GM19023 (cell line): ENCODE results near the gene ATXN8OS.
"Not testable (repeated sequence)": the region's sequence is repeated elsewhere in the genome, so short reads cannot be mapped to it uniquely, and the experiment has no call there.

Experiments used
- ATAC-seq: cut with Tn5 transposase; IDR thresholded peaks from one replicate; pipeline ENCODE4 v1.9.1; 2021; ENCODE audit warnings: mild to moderate bottlenecking, moderate library complexity; ENCODE audit not compliant: unreplicated experiment

ATXN8OS gene

DNA sequence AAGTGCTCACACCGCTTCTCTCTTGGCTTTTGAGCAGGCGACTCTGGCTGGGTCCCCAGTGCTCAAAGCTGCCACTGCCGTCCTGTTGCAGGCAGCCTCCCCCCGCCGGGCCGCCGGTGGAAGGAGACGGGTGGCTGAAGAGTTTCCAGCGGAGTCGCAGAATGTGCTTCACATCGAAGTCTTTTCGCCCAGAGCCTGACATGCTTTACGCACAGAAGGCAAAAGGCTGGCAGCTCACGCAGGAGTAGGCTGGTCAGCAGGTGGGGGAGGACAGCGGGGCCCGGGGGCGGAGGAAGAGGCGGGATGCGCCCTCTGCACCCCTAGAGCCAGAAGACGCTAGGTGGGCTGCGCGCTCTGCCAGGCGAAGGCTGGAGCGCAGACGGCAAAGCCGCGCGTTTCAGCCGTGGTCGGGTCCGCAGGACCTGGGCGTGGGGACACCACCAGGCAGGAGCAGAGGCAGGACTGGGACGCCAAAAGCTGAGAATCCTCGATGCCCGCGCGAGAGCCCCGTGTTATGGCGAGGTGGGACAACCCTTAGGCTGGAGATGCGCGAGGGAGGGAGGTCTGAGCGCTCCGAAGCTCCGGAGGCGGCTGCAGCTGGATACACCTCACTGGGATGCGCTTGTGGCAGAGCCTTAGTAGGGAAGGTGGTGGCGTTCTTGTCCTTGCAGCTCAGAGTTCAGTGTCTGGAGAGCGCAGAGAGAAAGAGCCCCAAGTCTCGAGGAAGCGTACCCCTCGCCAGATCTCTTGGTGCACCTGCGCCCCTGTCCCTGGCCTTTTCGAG, at the start of gene ATXN8OS:
ATXN8OS (plus strand) TSS at position 329 of the 784 bp plus-strand sequence.
- ATAC-seq, result no peak

DNA sequence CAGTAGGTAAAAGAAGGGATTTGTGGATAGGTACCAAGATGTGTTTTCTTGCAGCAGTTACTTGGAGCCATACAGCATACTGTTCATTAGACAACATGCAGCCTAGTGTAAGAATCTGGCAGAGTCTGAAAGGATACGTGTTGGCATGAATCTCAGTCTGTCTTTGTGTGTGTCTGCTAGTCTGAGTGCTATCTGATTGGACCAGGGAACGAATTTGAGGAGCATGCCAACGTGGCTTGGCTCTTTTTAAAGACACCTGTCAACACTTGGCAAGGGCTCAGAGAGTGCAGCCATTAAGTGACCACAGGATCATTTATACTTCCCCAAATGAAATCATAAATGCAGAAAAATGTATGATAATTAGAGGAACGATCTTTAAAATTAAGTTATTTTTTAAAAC, 27.6 kb upstream of the ATXN8OS start:
- ATAC-seq, result no peak

DNA sequence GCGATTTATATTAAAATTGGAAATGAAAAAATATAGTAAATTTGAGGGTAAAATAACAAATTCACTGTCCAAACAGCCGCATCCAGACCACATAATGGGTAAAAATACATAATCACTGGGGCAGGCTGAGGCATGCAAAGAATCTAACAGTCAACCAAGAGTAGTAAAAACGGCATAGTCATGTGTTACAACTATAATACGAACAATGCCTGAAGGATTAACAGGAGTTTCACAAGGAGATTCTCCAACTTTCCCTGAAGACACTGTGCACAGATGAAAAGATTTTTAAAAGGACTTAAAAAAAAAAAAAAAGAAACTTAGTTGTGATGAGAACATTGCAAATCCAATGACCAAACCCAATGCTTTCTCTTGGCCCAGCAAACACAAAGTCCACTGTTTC, 20.4 kb upstream of the ATXN8OS start:
- ATAC-seq, result no peak

DNA sequence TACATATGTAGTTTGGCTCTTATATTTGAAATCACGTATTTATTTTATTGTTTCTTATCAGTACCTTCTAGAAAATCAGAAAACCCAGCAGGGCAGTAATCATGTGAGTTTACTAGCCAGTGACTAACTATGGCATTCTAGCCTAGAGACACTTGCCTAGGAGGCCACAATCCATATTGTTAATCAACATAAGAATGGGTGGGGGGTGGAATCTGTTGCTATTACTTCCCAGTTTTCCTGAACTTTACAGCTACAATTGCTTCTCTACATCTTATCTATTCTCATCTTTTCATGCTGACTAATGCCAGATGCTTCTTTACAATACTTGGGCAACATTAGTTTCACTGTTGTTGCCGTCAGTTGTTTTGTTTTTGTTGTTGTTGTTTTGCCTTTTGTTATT, 18.7 kb upstream of the ATXN8OS start:
- no peak for ATAC-seq

DNA sequence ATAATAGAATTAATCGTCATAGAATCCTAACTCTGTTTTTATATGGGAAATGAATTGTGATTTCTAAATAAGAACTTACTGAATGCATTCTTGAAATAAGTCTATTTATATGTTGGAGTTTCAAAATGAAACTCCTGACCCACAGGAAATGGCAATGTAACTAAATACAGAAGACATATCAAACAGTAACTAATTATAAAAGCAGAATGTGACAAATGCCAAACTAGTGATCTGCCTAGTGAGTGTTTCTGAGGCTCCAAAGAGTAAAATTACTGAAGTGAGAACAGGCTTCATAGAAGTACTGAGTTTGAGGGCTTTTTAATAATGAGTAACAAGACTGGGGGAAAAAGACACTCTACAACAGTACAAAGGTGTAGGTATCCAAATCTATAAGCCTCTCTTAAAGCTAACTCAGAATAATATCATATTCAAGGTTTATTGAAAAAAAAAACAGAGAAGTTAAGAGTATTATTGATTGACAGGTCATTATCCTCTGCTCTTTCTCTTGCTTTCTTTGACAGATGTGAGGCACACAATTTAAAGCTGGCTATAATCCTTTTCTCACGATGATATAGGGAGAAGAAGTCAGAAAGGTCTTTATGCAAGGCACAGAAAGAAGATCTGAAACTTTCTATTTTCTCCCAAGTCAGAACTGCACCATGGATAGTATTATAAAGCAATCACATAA, 17.4 kb upstream of the ATXN8OS start:
- no peak for ATAC-seq

DNA sequence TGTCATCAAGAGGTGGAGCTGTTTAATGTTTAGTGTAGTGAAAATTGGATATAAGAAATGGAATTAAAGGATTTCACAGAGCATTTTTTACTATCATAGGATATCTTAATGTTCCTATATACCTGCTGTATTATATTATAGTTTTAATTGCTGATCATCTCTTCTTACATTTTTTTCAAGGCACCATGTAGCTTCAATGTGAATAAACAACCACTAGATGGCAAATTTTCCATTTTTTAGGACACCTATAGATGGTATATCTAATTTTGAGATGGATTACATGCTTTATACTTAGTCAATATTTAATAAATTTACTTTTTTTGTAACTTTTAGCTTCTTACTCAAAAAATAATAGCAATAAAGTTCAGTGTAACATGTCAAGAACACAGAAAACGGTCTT, 9.0 kb upstream of the ATXN8OS start:
- no peak for ATAC-seq

DNA sequence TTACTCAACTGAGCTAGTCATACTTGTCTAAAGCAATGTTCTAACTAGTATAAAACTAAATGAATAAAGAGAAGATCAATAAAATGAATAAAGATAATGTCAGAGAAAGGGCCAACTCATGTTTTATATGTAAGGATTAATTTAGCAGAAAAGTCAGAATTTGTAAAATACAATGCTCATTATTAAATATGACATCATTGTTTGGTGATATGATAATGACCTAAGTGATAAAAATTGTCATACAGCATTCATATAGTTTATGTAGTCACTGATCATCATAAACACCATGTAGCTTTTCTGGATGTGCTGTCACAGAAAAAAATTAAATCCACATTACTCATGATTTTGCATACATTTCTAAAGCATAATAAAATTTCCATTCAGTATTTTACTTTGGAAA, 3.1 kb upstream of the ATXN8OS start:
- ATAC-seq, result no peak

DNA sequence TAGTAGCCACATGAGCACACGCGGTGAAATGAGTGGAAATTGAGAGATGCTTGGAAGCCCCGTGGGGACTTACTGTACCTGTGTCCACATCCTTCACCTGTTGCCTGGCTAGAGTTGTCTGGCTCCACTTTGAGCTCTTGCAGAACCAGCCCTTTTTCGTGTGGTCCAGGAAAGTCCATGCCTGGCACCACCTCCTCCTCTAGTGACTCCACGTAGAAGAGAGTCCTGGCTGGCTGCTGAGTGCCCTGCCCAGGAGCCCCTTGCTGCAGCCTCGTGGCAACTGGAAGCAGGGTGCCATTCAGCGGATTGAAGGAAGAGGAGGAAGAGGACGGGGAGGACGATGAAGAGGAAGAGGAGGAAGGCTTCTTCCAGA, 515 bp upstream of the ATXN8OS start:
- no peak for ATAC-seq

DNA sequence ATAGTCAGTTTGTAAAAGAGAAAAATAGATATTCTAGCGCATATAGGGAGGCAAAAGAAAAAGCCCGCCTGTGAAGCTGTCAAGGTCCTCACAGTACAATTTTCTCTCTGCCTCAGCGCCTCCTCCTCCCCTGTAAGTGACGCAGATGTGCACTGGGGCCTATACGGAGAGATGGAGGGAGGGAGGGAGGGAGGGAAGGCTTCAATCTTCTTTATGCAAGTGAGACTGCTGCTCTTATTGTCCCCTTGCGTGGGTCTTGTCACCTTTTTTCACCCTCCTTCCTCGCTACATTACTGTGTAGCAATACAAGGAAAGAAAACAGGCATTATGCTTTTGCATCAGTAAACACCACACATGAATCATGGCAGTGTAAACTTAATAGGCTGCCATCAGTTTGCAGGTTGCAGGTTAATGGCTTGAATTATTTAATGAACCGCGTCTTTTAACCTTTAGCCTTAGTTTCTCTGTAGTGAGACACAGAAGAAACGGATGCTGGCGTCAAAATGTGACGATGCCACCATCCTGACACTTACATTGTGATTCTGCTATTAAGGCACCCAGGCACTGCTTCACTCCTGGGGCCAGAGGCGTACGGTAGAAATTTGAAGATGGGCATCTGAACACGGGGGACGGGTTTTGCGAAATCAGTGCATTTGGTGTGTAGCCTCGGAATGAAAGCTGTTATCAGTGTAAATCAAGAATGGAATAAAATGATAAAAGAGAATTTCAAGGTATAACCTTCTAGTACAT, 905 bp downstream of the ATXN8OS start, which contains the start of gene KLHL1:
KLHL1 (minus strand) TSS at position 97 of the 750 bp plus-strand sequence. CDS start 753 bp downstream, outside the sequence.
- no peak for ATAC-seq

DNA sequence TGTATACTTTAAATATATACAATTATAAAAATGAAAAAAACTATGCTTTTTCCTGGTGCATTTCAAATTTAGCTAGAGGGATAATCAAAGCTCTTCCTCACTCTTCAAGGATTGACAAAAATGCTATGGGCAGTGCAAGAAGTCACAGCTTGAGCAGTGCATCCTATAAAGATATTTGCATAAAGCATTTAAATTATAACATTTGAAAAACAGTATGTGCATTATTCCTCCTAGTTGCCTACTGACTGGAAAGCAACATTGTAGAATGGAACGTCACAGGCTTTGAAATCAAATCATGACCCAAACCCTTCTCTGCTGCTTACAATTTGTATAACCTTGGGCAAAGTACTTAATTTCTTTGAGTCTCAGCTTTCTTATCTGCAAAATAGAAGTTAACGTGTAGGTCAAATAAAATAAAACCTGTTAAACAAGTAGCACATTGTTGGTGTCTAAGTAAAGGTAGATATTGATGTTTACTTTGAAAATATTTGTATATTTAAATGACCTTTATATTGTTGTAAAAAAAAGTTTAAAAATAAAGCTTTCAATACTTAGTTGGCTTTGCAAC, 9.8 kb downstream of the ATXN8OS start:
- no peak for ATAC-seq

DNA sequence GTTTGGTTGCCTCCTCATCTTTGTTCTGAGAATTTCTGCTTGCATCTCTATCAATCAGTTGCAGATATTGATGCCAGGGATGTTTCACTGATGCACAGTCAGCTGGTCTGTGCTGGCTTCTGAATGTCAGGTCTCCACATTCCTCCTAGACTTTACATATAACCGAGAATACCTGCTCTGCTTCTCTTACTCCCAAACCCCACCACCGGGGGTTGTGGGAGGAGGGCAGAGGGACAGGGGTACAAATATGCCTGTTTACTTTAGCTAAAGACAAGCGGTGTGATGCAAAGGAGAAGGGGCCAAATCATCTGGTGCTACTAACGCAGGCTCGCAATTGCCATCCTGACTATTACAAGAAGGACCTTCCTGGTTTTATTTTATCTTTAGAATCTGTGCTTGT, 18.1 kb downstream of the ATXN8OS start:
- no peak for ATAC-seq

DNA sequence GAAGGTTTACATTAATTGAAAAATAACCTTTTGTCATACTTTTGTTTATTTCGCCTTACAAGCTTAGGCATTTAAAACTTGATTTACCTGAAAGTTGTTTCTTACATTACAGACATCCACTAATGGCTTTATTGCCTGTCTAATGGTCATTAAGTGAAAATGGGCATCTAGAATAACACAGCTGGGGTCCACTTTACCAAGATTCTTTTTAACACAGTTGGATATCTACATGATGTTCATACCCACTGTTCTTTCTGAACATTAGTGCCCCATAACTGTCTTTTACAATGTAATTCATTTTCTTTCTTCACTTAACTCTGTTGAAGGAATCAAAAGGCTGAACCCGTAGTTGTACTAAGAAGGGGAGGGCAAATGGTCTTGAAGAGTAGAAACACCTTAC, 20.5 kb downstream of the ATXN8OS start:
- ATAC-seq, result no peak

DNA sequence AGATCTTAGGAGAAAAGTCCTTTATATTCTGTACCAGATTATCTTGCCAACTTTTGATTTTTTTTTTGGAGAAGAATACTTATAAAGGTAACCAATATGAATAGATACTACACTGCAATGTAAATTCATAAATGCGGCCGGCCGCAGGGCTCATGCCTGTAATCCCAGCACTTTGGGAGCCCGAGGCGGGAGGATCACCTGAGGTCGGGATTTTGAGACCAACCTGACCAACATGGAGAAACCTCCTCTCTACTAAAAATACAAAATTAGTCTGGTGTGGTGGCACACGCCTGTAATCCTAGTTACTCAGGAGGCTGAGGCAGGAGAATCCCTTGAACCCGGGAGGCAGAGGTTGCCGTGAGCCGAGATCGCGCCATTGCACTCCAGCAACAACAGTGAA, 35.0 kb downstream of the ATXN8OS start:
- not testable (repeated sequence) for ATAC-seq

DNA sequence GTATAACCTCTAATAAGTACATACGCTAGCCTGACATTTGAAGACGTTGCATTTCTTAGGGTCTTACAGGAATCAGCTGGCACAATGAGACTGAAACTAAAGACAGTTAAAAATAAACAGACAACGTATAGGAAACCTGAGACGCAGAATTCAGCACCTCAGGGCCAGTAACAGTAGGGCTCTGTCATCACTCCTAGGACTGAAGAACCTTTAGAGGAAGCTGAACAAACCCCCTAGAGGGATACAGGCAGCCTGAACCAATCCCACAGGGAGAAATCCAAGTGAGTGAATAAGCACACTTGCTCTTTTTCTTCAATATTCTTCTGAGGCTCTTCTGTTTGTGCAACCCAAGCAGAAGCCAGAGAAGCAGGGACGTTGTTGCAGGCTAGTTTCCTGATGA, 54.5 kb downstream of the ATXN8OS start:
- no peak for ATAC-seq

DNA sequence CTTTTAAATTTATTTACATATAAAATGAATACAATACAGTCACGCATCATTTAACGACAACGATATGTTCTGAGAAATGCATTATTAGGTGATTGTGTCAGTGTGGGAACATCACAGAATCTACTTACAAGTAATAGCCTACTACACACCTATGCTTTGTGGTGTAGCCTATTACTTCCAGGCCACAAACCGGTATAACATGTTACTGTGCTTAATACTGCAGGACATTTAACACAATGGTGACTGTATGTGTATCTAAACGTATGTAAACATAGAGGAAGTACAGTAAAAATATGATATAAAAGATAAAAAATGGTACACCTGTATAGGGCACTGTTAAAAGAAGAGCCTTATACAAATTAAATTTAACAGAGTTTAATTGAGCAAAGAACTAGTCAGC, 63.1 kb downstream of the ATXN8OS start:
- no peak for ATAC-seq

DNA sequence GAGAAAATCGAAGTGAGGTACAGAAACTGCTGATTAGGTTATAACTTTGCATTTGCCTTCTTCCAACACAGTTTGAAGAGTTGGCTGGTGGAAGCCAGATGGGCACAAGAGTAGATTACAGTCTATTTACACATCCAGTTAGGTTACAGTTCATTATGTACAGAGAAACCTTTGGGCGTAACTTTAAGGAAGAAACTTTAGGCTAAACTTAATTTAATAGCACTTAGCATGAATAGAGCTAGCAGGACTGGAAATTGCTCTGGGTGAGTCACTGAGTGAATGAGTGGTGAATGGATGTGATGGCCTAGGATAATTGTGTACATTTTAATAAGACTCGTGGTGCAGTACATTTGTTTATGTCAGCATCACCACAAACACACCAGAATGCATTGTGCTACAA, 63.5 kb downstream of the ATXN8OS start:
- ATAC-seq, result no peak

DNA sequence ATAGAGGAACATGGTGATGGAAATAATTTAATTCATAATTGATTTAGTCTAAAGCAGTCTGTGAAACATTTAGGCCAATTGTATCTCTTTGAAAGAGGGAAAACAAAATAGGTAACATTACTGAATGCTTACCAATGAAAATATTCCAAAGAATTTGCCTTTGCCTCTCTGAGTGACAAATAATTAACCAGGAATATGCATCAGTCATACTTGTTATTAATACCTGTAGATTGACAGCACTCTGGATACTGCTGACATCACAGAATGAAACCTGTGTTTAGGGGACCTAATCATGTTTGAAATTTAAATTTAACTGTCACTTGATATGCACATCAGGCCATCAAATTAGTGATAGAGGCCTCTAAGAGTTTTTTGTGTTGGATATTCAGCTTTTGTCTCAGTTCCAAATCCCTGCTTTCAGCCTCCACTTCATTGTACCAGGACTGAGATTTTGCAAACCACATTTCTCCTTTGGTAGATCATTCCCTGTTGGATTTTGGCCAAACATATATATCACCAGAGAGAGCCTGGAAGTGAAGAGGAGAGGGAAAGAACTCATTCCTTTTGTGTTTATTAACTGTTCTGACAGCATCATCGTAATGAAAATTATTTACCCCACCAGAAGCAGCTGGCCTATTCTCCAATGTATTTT, 65.4 kb downstream of the ATXN8OS start:
- ATAC-seq, result no peak

DNA sequence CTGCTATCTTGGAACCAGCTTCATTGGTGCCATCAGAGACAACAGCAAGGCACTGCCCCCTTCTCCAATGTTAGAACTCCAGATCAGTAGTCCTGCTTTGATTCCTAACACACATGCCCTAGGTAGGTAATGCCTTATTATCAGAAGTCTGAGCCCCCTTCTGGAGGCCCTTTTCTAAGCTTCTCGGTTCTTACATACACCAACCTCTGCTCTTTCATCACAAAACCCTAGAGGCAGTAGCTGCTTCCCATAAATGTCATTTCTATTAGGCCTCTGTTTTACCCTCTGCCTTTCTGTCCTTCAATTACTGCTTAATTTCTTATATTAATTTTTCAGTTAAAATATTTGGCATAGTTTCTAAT, 66.0 kb downstream of the ATXN8OS start:
- no peak for ATAC-seq

DNA sequence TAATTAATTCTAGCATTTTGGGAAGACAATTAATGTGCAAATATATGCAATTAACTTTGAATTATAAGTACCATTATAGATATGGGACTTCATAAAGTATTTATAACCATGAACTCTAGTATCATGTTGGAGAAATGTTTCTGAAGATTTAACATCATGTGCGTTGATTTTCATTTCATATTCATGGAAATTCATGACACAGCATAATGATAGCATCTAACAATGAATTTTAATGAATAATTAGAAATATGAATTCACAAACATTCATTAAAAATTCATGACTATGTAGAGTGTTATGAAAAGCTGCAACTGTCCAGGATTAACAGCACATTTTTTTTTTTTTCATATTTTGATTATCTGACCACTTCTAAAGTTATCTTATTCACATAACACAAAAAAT, 70.7 kb downstream of the ATXN8OS start:
- no peak for ATAC-seq
